HTR-8/SVneo (cell line): ENCODE measurements around the gene ABCC8.

Source experiments
- DNase-seq: peaks from one replicate; pipeline ENCODE4 v3.0.0; 2011; ENCODE audit warnings: low spot score, mixed read lengths; ENCODE audit not compliant: insufficient read length
- FAIRE-seq: peaks from 2 replicates; lab custom pipeline; 2011; peaks lifted over from hg19 to GRCh38; lab: Jason Lieb, UNC

ABCC8 gene

DNA sequence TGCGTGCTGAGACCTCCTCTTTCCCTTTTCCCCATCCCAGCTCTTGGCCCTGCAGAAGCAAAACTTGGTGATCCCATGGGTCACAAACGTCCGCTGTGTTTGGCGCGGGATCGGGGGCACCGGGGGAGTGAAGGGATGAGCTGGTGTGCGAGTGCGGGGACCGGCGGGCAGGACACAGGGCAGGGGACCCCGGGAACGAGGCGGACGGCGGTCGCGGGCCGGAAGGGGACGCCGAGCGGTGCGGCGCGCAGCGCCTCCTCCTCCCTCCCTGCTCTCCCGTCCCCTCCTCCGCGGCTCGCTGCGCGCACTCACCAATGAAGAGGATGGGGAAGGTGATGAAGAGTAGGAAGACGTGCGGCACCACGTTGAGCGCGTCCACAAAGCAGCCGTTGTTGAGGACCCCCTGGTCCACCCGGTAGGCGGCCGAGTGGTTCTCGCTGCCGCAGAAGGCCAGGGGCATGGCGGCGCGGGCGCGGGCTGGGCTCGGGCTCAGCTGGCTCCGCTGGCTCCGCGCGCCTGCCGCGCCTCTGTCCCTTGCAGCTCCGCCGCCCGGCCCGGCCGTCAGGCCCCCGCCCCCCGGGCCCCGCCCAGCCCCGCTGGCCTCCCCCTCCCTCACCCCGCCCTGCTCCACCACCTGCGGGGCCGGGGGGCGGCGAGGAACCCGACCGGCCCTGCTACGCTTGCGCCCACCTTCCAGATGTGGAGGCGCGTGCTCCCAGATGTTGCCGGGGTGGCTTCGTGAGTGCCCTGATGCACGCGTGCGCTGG, at the start of gene ABCC8:
Gene ABCC8, minus strand, starts transcription at position 529 of the 767 bp plus-strand sequence. Its CDS starts 69 bp downstream, at position 460.
- DNase-seq (no peak), FAIRE-seq (no peak)

DNA sequence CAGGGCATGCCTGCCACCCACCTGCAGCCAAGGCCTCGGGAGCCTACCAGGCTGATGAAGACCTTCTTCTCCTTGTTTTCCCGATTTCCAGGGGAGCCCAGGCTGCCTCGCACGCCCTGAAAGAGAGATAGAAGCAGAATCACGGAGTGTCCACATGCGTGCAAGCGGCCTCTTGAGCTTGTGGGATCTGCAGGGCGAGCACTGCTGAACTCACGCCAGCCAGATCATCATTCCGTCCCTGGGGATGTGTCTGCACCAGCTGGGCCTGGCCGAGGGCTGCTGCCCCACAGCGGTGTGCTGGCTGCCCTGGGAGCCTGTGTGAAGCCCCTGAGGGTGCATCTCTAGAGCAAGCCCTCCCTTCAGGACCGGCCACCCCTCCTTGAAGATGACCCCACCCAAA, 49.7 kb upstream of the ABCC8 start:
- FAIRE-seq (no peak), DNase-seq (no peak)

DNA sequence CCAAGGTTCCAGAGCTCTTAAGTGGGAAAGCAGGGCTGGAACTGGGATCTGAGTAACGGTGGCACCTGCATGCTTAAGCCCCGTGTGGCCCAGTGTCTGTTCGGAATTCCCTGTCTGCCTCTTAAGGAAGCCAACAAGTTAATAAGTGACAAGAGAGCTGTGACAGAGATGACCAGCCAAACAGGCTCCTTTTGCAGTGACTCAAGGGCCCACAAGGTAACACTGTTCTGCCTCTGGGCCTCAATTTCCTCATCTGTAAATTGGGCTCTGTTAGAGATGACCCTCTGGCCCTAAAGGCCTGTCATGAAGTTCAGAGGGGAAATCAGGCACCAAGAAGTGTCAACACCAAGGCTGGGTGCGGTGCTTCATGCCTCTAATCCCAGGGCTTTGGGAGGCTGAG, 48.9 kb upstream of the ABCC8 start:
- DNase-seq, result no peak
- no peak for FAIRE-seq

DNA sequence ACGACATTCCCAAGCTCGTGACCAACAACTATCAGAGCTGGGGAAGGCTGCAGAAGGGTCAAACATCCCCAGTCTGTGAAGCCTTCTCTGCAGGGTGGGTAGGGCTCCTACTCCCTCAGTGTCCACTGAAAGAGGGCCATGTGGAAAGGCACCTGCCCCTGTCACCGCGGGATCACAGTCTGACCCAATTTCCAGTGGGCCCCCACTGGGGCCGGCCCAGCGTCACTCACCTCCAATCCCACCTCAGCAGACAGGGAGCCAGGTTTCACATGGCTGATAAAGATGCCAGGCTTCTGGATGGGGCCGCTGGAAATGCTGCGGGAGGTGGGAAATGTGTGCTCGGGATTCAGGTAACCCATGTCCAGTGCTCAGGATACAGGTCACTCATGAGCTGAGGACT, 47.6 kb upstream of the ABCC8 start:
- FAIRE-seq, result no peak

DNA sequence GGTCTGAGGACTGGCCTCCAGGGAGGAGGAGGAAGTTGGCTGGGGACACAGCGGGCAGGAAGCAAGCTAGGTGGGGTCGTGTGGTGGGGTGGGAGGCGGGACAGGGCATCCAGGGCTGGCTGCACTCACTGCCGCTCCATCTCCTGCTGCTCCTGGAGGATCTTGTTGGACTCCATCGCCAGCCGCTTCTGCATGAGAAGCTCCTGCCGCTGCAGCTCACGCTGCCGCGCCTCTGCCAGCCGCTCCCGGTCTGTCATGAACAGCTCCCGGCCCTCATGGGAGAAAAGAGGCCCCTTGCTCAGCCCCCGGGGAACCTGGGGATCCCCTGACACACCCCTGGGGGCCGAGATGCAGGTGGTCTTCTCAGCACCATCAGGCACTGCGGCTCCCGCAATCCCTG, 46.0 kb upstream of the ABCC8 start:
- FAIRE-seq (no peak), DNase-seq (no peak)

More for the DNA sequence above, 47.6 kb upstream of the ABCC8 start:
- DNase-seq, result no peak

DNA sequence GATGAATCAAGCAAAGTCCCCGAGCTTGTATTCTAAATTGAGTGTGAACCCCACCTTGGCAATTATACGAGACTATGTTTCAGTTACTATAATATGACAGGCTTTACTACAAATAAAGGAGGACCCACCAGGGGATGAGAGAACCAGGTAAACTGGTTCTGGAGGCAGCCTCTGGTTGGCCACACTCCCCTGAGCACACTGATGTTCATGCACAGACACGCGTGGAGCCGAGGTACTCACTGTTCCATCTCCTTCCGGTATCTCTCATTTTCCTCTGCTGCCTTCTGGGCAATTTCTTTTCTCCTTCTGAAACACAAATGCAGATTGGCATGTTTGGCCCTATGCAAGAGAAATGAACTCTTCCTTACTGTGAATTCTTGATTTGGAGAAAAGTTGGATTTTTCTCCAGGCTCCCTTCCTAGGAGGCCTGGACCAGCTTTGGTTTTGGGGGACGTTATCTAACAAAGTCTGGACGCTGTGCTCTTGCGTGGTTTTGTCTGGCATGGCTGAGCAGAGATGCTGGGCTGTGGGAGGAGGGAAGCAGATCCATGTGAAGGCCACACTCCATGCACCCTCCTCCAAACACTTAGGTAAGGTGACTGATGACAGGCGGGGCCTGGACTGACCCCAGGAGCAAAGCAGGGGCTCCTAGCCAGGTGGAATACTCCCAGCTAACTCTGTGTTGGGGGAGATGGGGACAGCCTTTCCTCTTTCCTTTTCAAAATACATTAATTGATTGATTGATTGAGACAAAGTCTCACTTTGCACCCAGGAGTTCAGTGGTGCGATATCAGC, 44.7 kb upstream of the ABCC8 start:
- DNase-seq, result no peak
- FAIRE-seq, result no peak

DNA sequence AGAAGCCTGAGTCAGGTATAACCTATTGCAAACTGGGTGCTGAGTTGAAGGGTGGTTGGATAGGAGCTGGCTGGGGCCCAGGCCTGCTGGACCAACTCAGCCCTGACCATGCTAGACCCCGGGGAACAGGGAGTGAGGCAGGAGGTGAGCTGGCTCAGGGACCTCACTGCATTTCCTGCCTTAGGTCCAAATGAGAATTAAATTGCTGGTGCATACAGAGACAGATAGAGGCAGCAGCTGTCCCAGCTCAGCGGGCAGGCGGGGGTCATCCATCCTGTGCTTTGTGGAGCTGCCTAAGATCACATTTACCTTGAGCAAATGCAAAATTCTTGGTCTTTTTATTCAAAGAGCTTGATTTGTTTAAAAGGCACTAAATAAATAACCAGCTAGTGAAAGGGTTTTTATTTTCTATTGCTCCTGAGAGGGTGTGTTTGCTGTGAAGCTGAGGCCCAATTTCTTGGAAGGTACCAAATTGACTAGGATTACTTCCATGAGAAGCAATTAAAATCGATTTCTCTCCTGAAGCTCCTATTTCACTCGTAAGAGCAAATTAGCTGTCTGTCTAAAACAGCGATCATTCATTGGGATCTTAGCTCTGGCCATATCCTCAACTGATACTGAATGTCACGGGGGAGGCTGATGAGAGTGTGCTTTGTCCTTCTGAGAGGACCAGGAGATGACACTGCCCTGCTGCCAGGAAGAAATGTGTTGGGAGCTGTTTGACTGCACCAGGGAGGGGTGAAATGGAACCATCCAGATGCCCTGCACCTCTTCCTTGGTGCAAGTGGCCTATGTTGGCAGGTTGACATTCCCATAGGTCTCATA, 42.6 kb upstream of the ABCC8 start:
- DNase-seq, result no peak
- FAIRE-seq, result no peak

DNA sequence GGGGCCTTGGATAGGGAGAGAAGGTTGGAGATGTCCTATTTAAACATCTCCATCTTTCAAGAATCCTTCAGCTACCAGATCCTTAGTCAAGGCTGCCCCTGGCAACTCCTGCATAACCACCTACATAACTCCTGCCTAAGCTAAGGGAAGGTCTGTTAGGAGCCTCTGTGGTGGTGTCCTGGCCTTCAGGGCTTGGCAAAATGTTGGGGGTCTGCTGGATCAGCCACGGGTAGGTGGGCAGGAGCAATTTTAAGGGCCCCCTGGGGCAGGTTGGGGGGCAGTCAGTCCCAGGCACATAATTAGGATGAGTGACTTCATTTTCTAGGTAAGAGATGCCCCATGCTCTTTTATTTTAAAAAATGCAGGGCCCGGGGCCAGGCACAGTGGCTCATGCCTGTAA, 41.7 kb upstream of the ABCC8 start:
- DNase-seq (no peak), FAIRE-seq (no peak)

DNA sequence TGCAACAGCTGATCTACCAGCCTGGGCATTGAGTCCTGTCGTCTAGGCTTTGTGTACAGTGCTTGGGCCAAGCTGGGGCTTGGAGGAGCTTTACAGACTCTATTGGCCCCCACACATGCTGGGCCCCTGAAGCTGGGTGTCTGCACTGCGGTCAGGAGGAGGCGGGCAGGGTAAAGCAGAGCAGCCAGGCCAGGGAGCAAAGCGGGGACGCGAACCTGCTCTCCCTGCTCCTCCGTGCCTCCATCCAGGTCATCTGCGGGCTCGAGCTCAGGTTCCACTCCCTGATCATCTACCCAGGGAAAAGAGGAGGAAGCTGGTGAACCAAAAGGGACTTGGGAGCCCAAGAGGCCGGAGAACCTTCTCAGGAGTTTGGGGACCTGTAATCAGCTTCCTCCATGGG, 40.5 kb upstream of the ABCC8 start:
- DNase-seq (no peak), FAIRE-seq (no peak)

DNA sequence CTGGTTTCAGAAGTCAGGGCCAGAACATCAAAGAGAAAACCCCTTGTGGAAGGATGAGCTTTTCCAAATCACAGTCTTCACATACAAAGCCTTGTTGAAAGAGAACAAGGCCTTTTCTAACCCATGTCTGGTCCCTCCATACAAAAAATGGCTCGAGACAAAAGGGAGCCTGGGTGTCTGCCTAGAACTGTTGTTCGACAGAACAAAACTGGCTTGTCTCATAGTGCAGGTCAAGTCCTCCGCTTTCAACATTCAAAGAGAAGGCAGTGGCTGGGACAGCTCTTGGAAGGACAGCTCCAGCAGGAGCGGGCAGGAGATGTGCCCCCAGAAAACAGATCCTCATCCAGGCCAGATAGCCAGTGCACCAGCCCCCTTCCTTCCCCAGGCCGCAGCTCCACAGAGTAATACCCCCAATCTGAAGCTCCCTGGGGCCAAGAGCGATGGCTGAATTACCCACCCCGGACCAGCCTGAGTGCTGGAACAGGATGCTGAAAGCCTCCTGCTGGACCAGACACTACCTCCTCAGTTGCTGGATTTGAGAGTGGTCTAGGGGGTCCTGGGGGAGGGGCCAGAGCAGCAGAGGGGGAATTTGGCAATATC, 40.0 kb upstream of the ABCC8 start:
- DNase-seq (no peak), FAIRE-seq (no peak)

DNA sequence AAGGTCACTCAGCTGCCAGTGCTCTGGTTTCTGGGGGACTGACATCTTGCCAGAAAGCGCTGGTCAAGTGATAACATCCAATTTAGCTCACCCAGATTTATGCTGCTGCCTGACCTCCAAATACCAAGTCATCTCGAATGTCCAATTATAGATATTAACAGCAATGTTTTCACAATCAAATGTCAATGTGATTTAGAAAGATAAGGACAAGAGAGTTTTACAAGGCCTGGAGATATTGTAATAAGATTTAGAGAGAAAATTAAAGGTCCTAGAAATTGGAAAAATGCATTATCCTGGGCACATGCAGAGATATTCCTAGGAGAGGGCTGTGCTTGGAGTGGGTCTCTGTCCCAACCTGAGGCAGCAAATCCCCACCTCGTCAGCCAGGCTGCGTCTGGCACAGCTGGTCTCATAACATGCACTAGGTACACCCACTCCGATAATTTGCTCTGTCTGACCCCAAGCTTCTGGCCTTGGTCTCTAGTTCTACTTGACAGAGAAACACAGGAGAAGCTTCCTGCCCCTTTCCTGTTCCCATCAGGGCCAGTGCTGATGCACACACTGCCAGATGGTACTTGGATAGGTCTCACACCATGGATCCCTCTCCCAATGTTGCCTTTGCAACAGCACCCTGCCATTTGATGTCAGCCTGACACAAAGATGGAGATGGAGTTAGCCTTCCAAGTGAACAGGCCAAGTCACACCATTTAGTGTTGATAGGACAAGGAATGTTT, 39.0 kb upstream of the ABCC8 start:
- no peak for DNase-seq
- no peak for FAIRE-seq

DNA sequence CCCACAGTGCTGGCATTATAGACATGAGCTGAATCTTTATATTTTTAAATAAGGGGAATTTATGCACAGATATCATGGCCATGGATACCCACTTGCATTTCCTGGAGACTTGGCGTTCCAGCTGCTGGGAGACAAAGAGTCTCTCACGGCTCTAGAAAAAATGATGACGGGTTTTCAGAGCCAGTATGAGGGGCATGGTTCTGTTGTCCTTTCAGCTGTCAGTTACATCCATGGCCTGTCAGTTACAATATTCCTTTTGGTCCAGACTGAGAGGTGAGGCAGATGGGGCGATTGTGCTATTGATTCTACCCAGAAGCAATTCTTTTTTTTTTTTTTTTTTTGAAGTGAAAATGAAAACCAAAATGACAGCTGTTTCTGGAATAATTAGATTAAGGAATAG, 37.8 kb upstream of the ABCC8 start:
- no peak for FAIRE-seq
- DNase-seq, result no peak

DNA sequence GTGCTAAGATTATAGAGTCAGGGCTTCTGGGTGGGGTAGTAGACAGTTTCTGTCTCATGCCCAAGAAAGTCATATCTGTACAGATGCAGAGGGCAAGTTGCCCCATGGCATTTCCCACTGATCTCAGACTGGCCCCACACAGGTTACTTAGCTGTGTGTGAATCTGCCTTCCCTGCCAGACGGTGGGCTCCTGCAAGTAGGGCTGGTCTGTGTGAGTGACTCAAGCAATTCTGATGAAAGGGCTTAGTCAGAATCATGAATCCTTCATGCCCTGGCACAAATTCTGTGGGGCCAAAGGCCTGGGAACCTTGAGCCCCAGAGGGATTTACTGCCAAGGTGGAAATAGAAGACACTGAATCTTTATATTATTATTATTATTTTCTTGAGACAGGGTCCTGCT, 37.2 kb upstream of the ABCC8 start:
- FAIRE-seq (no peak), DNase-seq (no peak)

DNA sequence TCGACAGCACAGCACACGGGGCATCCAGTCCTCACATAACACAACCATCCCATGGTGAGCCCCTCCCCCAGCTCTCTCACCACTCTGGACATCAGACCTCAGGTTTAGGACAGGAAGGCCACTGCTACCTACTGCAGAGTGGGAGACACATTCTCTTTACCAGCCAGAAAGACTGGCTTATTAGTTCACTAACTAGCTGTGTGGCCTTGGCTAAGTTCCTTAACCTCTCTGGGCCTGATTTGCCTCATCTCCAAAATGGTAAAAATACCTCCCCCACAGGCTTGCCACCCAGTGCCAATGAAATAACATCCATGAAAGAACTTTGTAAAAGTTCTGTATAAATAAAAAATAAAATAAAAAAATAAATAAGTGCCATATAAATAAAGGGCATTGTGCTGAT, 35.5 kb upstream of the ABCC8 start:
- no peak for DNase-seq
- FAIRE-seq, result no peak

DNA sequence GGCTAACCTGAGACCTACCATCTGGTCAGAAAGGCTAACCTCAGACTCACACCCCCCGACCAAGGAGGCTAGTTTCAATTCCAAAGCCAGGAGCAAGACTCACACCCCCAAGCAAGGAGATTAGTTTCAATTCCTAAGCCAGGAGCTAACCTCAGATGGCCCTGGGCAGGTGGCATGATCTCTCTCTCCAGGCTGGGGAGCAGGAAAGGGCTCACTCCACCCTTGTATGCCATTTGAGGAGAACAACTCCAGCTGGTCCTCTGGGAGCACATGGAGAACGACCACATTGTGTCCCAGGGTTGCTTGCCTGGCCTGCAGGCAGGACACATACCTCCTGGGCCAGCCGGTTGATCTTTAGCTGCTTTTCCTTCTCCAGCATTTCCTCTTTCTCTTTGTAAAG, 34.9 kb upstream of the ABCC8 start:
- DNase-seq (no peak), FAIRE-seq (no peak)

DNA sequence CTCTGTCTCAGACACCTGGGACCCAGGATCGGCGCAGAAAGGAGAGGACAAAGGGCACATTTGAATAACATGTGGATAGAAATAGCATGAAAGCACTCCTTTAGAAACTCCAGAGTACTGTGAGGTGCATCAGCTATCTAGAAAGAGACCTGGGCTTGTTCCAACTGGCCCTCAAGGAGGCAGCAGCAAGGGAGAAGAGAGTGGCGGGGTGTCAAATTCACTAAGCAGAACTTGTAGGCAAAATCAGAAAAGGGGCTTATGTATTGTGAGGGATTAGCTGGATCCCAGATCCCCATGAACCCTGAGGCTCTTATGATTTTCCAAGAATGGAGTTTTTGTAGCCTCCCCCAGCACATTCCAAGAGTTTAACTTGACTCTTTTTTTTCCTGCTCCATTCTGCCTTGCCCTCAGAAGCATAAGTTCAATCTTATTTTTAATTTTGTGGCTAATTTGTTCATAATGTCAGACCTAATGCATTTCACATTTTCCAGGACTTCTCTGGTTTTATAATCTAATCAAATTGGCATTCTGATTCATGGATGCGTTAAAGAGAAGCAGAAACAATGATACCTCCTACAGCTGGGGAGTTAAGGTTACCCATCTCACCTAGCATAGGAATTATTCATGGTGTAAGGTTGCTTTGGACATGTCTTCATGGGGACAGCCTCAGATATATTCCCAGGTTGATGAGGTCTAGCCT, 34.0 kb upstream of the ABCC8 start:
- DNase-seq, result no peak
- no peak for FAIRE-seq

DNA sequence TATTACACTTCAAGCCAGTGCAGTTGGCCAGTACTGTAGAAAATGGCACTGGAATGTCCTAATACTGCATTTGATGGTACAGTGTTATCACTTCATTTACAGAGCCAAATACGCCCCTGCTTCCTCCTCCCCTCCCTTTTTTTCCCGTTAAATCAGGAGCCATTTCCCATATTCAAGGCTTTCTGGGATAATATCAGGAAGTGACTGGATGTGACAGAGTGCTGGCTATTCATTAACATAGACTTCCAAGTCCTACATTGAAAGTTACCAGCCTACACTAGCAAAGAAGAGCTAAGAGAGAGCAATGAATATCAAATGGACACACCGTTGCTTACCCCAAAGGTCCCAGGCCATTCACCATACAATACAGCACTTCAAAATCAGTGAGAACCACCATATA, 32.1 kb upstream of the ABCC8 start:
- DNase-seq, result no peak
- no peak for FAIRE-seq

DNA sequence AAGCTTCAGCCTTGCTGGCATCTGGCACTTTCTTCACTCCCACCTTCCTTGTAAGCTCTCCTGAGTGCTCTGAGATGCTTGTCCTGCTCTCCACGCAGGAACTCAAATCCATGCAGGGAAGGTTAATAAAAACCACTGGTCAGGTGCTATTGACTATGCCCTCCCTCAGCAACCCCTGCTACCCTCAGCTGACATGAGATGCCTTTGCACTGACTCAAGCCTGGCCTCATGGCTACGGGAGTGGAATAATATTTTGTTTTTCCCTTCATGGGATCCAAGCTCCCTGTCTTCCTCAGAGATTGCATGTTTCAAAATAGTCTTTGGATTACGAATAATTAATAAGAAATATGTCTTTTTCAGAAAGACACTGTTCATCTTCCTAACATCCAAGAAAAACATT, 31.7 kb upstream of the ABCC8 start:
- DNase-seq, result peak; percentile 22
- FAIRE-seq, result no peak

DNA sequence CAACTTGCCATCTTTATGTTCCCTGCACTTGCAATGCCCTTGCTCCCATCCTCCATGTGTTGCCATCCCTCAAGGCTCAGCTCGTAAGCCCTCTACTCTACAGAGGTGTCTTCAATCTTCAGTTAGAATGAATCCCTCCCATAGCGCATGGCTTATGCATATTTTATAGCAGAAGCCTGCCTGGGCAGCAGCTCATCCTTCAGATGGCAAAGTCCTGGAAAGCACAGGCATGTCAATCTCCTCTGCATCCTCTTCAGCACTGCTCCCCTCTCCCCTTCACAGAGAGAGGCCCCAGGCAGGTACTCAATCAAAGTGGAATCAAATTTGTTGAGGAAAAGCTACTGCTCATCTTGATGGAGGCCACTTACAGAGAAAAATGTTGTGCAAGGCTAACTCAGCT, 31.1 kb upstream of the ABCC8 start:
- peak; percentile 33 for FAIRE-seq
- no peak for DNase-seq
